Neural cell (in vitro differentiated cells): ENCODE data around the gene CMTM8.

Experiments used
- EP300 ChIP-seq: fragments of 450-650 bp; conservative IDR thresholded peaks from 2 replicates; pipeline ENCODE4 v1.6.1; 2014; ENCODE audit warnings: antibody characterized with exemption, mild to moderate bottlenecking, moderate library complexity; ENCODE audit not compliant: poor library complexity, severe bottlenecking
- EZH2 ChIP-seq: fragments of 200-600, 300-800 bp; shearing (Covaris generic), sonication (generic); IDR thresholded peaks from 2 replicates; pipeline ENCODE4 v1.6.1; 2014; ENCODE audit warnings: antibody characterized with exemption, low read length, borderline replicate concordance, mild to moderate bottlenecking; ENCODE audit not compliant: insufficient read depth, poor library complexity, severe bottlenecking
- POLR2AphosphoS5 ChIP-seq: IDR thresholded peaks from 2 replicates; pipeline ENCODE4 v1.6.1; 2012
- RAD21 ChIP-seq: fragments of 450-650 bp; conservative IDR thresholded peaks from 2 replicates; pipeline ENCODE4 v1.6.1; 2014; ENCODE audit warnings: antibody characterized with exemption, mild to moderate bottlenecking, moderate library complexity
- SMC3 ChIP-seq: fragments of 450-650 bp; conservative IDR thresholded peaks from 2 replicates; pipeline ENCODE4 v1.6.1; 2014; ENCODE audit warnings: antibody characterized with exemption, mild to moderate bottlenecking, moderate library complexity; ENCODE audit not compliant: poor library complexity
- TAF1 ChIP-seq: IDR thresholded peaks from 2 replicates; pipeline ENCODE4 v1.6.1; 2012; ENCODE audit warnings: low read depth
- TF ChIP-seq, protein P1 (sequence below): fragments of 450-650 bp; IDR thresholded peaks from 2 replicates; pipeline ENCODE4 v1.5.1; 2014; ENCODE audit warnings: antibody characterized with exemption, mild to moderate bottlenecking, moderate library complexity; ENCODE audit not compliant: poor library complexity, severe bottlenecking

DNA sequence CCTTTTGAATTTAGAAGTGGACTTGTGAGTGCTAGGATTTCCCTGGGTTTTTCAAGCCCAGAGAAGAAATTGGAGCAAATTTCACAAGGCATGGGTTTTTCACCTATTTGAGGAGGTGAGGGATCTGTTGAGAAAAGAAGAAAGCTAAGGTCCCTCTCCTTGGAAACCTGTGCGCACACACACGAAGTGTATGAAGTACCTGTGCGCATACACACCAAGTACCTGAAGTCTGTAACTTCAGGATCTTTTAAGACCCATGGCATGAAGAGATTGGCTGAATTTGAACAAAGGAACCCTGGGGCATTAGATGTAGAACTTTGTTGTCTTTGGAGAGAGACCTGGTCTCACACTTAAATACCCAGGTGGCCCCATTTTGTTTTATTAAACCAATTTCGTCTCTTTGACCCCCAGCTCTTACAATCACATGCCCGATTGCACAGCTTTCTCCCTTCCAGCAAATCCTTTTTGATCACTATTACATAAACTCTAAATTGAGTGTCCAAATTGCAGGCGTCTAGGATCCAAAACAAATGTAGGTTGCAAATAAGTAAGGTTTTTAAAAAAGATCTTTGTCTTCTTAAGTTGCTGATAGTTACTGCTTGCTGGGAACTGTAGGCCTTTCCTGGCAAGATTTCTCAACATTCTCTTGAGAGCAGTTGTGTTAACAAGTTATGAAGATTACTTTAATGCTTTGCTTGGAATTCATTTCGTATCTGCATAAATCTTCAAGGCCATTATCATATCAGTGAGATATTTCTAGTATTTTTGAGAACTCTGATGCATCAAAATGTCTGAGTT lies 64.3 kb downstream of the CMTM8 start:
- TF ChIP-seq, protein P1, sequence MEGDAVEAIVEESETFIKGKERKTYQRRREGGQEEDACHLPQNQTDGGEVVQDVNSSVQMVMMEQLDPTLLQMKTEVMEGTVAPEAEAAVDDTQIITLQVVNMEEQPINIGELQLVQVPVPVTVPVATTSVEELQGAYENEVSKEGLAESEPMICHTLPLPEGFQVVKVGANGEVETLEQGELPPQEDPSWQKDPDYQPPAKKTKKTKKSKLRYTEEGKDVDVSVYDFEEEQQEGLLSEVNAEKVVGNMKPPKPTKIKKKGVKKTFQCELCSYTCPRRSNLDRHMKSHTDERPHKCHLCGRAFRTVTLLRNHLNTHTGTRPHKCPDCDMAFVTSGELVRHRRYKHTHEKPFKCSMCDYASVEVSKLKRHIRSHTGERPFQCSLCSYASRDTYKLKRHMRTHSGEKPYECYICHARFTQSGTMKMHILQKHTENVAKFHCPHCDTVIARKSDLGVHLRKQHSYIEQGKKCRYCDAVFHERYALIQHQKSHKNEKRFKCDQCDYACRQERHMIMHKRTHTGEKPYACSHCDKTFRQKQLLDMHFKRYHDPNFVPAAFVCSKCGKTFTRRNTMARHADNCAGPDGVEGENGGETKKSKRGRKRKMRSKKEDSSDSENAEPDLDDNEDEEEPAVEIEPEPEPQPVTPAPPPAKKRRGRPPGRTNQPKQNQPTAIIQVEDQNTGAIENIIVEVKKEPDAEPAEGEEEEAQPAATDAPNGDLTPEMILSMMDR: no peak
- TF ChIP-seq POLR2AphosphoS5: no peak
- TF ChIP-seq TAF1: no peak
- TF ChIP-seq RAD21: no peak
- no peak for TF ChIP-seq EP300
- no peak for TF ChIP-seq SMC3
- TF ChIP-seq EZH2: no peak
